Stimulated activated CD4-positive, alpha-beta T cell treated with anti-CD3 and anti-CD28 coated beads, Interleukin-4, amount 100 ng/mL, for 4 hours (primary cell): ENCODE results near the gene HOXD11.

Experiments used
- DNase-seq, 2 experiments: peaks; one replicate each; pipeline ENCODE4 v3.0.0-alpha.2; 2020

Gene HOXD11

DNA sequence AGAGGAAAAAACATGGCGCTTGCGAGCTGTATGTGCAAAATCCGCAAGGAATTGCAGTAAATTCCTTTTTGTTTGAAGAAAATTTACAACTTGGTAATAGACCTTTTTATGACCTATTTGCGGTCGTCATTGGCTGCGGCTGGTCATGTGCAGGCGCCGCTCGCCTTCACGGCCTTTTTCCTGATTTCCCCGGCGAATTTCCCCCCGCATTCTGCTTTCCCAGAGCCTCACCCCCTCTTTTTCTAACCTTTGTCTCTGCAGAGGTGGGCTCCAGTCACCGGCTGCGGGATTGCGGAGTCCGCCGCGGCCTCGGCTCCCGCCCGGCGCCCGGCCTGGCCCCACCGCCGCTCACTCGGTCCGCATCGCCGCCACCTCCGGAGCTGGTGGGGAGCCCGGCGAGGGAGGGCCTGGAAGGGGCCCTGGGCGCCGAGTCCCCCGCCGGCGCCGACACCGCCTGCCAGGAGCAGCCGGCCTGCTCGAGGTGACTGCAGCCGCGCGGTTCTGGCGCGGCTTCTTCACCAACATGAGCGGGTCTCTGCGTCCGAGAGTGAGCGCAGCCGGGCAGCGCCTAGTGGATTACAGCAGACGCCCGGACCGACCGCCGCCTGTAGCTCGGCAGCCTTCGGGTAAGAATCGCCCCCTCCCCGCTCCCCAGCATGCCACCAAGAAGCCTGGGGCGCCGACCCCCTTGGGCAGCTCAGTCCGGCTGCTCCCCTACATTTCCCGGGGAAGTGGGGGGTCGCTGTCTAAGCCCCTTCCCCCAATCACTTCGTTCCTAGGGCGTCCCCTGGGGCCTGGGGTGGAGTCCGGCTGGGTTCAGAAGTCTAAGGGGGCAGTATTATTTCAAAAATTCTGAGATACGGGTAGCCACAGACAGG lies 29.5 kb downstream of the HOXD11 start:
- no peak for DNase-seq

DNA sequence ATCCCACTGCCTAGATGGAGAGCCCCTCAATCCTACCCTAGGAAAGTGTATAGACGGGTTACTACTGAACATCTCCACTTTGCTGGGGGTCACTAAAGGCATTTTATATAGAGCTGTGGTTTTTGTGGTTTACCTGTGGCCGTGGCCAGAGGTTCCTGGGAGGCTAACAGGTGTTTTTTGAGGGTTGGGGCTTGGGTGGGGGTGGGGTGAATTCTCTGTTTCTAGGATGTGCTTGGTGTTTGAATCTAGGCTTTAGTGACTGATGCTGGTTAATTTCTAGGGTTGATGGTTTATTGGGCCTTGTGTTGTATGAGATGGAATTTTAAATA lies 30.1 kb downstream of the HOXD11 start:
- DNase-seq = no peak

DNA sequence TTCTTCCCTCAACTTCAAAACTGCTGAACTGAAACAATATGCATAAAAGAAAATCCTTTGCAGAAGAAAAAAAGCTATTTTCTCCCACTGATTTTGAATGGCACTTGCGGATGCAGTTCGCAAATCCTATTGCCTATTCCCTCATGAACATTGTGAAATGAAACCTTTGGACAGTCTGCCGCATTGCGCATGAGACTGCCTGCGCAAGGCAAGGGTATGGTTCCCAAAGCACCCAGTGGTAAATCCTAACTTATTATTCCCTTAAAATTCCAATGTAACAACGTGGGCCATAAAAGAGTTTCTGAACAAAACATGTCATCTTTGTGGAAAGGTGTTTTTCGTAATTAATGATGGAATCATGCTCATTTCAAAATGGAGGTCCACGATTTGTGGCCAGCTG lies 30.8 kb downstream of the HOXD11 start:
- DNase-seq = no peak

GRCh38 chr2:176138526-176138922 lies 31.4 kb downstream of the HOXD11 start:
- no peak for DNase-seq

DNA sequence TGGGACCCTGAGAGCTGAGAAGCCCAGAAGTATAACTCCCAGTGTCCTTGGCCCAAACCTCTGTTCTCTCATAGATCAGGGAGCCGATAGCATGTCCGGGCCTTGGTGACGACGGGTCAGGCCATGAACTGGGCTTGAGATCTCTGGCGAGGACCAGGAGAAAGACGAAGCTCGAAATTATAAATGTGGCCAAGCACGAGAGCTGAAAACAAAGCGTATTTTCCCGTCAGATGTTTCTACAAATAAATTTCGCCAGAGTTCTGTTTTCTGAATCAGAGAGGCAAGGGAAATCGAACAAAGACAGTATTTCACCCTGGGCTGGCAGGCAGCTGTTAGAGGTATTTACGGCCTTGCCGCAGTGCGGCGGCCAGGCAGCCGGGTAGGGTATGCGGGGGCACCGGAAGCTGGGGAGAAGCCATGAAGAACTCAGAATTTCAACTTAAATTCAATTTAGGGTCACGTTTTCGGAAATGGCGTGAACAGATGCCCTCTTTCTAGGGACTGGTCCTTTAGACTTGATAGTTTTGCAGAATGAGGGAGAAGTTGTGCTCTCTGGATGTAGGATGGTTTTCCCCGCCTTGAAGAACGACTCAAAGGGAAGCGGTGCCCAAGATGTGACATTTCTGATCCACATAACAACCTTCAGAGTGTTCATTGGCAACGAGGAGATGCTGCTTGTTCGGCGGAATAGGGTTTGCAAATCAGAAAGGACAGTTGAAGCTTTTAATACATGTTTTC lies 32.0 kb downstream of the HOXD11 start:
- DNase-seq = no peak

DNA sequence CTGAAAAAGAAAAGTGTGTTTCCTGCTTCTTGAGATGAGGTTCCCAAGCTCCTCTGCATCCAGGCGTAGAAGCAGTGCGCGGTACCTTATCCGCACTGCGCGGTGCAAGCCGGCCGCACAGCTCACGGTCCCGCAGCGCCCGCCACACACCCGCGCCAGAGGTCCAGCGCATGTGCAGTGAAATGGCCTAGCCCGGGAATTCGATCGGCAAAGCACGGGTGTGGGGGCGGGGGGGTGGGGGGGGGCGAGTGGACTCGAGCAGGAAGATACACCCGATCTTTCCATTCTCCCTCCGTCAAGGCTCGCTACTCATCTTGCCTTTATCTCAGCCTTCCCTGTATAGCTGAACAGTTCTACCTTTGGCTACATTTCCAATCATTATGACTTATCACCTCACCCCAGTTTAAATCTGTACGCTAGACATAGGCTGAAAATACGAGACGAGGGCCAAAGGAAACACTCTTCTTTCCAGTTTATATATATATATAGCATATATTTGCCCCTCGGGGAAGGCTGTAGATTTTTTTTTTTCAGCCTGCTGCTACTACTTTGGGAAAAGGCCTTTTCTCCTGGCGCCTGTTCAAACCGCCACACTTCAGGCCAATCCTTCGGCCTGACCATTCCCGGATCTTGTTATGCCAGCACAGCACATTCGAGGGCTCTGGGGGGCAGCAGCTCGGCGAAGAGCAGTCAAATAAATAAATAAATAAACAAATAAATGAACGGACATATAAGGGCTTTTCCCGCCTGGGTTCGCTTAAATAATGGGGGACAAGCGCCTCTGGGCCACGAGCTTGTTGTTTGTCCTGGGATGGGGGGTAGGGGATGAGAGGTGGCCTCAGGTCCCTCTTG lies 32.8 kb downstream of the HOXD11 start:
- no peak for DNase-seq

- DNase-seq = peak; percentile 38 to 62
These were observed 33.6 kb downstream of the HOXD11 start for GRCh38 chr2:176140513-176141317.

DNA sequence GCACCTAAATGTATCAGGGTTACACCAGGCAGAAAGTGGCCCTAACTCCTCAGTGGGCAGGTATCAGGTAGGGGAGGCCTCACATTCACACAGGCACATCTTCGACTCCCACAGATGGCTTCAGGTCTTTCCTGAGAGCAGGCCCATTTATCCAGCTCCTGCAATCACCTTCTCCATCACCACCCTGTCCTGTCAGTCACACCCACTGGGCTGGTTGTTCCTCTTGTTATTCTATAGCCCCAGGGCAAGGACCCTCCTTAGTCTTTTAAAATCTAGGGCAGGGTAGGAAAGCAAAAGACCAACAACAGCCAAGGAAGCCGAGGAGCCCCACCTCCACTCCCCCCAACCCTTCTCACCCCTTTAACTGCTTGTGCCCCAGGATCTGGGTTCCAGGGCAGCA lies 35.2 kb downstream of the HOXD11 start:
- DNase-seq = no peak

DNA sequence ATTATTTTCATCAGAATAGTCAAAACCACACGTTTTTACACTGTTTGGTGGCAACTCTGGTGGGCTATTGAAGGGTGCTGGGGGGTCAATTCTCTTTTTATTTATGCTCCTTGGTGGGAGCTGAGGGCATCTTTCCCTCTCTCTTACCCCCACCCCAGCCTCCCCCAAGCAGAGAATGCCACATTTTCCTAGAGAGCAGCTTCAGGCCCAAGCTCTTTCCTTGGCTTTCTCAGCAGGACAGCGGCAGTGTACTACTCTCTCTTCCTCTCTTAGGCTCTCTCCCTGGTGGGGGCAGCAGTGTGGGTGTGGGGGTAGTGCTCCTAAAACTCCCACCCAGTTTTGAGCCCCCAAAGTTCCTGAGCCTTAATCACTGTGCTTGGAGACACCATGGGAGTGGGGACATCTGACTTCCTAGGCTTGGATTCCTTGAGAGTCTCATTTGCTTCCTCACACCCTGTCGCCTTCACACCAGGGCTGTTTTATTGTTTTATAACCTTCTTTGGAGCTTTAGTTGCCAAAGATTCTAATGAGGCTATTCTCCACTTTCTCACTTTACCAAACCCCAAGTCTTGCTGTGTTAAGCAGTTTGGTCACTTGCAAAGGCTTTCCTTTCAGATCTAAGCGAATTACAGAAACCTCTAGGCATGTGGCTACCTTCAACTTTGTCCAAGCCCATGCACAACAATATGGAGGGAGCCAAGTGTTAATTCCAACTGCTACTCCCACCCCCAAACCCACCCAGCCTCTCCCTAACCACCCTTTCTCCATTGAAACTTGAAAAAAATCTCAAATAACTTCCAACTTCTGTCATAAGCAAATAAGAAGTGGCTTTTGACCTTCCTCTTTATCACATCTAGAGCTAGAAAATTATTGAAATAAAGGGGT lies 38.2 kb downstream of the HOXD11 start:
- DNase-seq = no peak

DNA sequence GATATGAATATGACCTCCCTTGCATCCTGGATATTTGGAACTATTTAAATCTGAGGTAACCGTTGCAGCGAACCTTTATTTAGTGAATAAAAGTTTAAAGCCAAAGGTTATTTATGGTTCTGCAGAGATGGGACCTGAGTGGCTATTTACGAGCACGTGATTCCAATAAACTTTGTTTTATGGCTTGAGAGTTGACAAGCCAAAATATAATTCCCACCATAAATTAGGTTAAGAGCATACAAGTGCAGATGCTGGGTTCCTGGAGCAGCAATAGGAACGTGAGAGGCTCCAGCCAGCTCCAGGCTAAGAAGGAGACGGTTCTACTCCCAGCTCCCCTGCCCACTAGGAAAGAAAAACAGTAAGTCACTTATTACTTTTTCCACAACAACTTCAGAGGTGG lies 39.0 kb downstream of the HOXD11 start:
- DNase-seq = no peak

DNA sequence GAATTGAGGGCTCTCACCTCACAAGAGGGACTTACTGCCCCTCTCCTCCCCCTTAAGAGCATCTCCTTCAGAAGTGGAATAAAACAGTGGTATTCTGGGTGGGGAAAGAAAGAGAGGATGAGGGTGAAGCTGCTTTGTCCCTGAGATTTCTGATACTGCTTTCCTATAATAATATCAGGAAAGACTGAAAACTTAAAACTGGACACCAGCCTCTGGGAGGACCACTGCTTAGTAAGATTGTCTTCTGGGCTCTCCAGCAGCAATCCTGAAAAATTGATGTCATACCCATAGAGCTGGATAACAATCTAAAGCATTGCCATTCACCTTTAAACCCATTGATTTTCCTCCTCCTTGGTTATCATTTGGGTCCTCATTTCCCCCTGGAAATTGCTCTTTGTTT lies 39.6 kb downstream of the HOXD11 start:
- DNase-seq = no peak

DNA sequence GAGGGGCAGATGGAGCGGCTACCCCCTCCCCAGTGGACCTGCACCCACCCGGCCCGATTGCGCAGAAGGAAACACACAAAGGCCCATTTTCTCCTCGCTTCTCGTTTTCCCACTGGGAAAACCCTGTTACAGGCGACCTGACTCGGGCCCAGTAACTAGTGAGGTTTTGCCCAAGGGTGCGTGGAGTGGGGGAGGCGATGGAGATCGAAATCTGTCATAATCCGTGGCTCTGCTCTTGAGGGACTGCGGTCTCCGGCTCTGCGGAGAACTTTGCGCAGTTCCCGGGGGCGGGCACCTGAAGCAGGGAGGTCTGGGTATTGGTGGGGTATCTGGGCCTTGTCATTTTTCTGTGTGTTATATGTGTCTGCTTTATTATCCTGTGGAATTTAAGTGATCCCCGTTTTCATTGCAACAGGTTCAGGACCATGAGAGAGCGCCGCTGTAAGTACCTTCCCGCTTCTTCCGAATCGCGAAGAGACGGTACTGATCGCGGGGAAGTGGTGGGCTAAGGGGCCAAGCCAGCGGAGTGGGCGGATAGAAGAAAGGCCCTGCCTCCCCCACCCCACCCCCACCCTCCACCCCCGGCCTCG lies 40.2 kb downstream of the HOXD11 start:
- DNase-seq = no peak

GRCh38 chr2:176147800-176148496 lies 40.9 kb downstream of the HOXD11 start:
- DNase-seq = no peak

- no peak for DNase-seq
These were observed 41.8 kb downstream of the HOXD11 start for GRCh38 chr2:176148751-176149421.

GRCh38 chr2:176149481-176149938 lies 42.4 kb downstream of the HOXD11 start:
- no peak for DNase-seq

GRCh38 chr2:176149939-176150583 lies 43.0 kb downstream of the HOXD11 start:
- no peak for DNase-seq

DNA sequence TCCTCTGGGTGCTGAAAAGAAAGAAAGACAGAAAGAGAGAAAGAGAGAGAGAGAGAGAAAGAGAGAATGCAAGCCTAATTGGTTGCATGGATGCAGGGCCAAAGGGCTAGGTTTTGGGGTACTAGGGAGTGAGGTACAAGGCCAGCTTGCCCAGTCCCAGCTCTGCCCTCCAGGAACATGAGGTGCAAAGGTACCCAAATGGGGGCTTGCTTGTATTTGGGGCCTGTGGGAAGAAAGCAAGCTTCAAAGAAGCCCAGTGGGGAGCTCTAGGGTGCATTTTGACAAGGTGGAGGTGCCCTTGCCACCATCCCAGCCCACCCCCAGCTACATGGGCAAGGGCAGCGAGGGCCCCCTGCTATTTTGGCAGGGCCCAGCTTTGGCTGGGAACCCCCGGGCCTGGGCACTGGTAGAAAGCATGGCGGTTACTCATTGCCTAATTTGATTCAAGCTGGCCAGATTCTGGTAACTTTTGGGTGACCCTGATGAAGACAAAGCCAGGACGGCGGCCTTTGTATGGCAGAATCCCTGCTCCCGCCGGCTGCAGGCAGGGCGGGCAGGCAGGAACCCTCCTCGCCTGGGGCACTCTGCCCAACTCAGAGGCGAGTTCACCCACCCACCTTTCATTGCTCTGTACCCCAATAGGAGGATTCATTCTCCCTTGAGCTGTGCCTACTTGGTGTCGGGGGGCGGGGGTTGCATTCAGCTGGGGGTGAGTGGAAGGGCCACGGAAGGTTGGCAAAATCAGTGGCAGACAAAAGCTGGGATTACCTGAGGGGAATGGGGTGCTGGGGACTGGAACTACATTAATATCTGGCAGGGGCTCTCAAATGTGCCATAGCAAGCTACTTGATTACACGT lies 43.7 kb downstream of the HOXD11 start:
- no peak for DNase-seq
